ENCODE measurements around the gene CLDN10.

CLDN10 gene

DNA sequence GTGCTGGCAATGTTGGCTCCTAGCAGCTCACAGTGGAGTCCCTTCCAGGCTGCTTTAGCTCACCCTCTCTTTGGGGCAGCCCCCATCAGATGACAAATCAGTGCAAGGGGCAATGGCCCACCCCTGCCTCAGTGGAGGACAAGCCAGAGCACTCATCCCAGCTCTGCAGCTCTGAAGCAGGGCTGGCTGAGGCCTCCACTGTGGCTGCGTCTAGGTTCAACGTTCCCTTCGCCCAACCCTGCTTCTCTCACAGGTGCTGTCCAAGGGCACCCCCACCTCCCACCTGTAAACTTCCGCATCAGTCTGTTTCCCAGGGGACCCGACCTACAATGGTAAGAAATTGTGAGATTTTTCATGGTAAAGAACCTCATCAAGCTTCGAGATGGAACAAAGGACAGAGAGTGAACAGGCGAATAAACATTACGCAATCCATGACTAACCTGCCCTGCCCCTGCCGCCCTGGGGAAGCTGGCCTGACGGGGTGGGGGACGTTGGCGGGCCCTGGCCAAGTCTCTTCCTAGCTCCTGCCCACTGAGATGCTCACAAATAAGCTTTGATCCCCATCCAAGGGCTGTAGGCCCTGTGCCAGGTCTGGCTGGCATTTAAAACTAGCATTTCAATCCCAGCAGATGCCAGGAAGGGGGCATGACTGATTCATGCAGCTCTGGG, 51.5 kb downstream of the CLDN10 start:
- DNase-seq: no peak

DNA sequence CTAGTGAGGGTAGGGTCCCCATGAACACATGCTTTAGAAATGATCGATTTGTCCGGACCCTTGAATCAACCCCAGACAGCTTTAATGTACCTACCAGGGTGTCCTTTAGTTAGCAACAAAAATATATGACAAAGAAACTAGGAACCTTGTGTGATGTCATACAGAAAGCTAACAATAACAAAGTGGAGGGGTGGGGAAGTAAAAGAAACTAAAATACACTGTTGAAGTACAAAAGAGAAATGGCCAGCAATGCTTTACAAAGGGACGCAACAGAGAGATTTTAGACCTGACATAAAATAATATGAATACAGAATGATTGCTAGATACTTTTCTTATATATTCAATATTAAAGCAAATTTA, 52.0 kb downstream of the CLDN10 start:
- no peak for DNase-seq

DNA sequence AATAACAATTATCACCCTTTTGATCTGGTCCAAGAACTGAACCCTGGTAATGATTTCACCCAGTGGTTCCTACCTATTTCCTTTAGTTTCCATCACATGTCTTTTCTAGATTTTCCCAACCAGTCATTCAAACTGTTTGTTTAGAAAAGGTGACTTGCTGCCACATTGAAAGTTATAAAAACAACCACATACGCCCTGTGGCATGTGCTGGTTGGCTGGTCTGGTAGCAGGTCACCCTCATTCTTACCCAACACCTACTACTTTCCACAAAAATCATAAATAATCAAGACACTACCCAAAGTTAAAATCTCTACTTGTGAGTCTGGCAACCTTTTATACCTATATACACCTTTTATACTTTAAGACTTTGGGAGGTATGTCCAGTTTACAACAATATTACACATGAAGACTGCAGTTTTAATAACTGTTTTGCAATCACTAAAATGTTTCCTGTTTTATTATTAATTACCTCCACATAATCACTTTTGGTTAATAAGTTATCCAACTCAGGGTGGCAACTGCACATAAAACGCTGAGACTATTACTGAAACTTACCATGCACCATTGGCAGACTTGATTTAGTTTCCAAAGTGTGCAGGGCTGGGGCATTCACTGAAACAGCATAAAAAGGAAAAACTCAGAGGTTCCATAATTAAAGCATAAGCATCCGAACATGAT, 53.1 kb downstream of the CLDN10 start:
- DNase-seq: no peak

DNA sequence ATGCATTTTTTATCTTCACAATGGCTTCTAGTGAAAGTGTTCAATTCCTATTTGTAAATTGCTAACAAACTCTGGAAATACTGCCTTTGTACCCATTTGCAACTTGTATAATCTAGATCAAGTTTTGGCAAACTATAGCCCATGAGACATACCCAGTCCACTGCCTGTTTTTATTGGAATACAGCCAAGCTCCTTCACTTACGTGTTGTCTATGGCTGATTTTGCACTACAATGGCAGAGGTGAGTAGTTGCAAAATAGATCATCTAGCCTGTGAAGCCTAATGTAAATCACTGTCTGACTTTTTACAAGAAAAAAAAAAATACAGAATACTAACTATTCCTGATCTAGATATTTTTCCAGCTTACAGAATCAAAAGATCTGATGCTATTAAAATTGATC, 54.8 kb downstream of the CLDN10 start:
- no peak for DNase-seq

DNA sequence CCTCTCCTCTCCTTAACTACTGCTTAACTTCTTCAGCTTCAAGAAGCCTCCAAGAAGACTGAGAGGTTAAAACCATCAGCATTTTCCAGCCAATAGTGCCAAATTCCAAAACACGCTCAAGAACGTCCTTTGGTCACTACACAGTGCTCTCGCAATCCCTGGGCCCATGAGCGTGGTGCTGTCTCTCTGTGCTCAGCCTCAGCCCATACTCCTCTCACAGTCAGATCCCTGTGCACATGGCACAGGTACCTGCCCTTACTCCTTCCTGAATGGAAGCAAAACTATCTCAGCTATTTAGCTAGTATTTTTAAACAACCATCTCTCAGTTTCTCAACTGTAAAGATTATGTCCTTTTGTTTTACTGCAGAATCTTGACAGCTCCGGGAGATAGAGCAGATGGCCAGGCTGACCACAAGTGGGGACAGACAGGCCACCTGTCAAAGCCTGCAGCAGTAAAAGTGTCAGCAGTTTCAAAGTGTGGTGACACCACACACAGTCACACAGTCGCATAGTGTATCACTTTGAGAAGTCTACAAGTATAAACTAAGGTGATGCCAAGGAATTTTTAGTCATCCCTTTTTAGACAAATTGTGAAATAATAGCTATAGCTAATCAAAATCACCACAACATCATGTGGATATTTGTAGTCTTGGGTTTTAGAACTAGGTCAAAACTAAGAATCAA, 56.3 kb downstream of the CLDN10 start:
- DNase-seq: no peak

DNA sequence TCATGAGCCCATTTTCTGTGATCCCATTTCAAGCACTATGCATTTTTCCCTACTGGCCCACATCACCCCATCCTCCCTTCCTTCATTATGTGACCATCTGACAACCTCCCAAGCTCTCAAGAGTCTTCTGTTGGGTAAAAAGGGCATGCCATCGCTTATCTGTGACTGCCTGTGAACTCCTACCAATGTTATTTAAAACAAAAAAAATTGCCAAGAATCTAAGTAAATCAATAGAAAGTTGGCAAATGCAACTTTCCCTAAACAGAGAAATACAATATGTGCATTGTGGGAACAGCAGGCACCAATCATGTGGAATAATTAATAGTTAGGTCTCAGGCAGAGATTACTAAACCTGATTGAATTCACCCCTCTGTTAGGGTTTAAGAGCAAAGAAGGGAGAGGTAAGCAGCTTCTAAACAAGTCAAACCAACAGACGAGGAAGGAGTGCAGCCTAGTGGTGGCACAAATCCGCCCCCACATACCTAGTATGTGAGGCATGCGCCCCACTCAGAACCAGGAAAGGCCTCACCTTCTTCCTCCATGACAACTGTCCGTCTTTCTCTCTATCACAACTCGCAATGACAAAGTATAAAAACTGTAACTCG, 62.2 kb downstream of the CLDN10 start:
- no peak for DNase-seq

DNA sequence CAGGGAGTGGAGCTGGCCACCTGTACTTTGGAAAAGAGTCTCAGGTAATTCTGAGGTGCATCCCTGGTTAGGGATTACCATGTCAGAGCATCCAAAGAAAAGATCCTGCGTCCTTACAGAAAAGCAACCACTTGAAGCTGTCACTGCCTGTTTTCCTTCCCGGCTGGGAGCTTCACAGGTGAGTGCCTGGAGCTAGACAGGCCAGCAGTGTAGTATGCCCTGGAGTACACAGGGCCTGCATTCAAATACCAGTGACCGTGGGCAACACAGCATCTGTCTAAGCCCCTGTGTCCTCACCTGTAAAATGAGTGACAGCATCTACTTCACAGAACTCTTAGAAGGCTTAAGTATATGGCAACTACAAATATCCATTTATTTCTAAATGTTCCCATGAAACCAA, 63.0 kb downstream of the CLDN10 start:
- DNase-seq: no peak

DNA sequence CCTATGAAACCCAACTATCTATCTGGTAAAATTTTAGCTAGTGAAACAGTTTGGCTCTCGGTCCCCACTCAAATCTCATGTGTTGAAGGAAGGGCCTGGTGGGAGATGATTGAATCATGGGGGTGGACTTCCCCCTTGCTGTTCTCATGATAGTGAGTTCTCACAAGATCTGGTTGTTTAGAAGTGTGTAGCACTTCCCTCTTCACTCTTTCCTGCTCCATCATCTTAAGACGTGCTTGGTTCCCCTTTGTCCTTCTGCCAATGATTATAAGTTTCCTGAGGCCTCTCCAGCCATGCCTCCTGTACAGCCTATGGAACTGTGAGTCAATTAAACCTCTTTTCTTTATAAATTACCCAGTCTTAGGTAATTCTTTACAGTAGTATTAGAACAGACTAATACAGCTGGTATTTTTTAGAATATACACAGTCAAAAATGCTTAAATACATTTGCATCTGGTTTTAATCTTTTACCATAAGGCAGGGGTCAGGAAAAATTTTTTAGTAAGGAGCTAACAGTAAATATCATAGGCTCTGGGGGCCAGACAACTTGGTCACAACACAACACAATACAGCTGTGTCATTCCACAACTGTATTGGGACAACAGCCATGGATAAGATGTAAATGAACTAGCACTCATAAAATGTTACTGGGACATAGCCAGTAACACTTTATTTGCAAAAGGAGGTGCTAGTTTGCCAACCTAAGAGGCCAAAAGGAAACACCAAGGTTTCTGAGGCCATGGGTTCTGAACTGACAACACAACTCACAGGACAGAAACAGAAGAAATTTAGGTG, 67.7 kb downstream of the CLDN10 start:
- DNase-seq: no peak

DNA sequence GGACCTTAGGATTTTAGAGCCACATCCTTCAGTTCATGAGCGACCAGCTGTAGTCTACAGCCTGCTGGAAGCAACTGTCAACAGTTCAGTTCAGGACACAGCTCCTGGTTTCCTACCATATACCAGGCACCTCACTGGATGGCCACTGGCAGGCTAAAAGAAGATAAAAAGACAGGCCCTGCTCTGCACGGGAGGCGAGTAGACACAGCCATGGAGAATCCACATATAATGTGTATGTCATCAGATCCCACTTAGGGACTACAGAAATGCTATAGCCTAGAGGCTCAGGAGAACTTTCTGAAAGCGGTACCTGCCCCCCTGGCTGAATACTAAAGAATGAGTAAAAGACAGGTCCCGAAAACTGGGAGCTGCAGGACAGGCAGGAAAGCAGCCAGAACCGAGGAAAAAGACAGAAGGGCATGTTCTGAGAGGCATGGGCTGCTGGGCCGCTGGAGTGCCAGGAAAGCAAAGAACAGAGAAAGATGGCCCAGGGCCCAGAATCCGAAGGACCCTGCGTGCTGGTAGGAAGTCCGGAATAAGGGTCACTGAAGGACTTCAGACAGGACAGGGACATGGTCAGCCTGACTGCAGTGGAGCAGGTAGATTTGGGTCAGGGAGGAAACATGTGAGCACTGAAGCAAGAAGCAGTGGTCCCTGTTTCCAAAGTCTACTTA, 68.4 kb downstream of the CLDN10 start:
- no peak for DNase-seq

DNA sequence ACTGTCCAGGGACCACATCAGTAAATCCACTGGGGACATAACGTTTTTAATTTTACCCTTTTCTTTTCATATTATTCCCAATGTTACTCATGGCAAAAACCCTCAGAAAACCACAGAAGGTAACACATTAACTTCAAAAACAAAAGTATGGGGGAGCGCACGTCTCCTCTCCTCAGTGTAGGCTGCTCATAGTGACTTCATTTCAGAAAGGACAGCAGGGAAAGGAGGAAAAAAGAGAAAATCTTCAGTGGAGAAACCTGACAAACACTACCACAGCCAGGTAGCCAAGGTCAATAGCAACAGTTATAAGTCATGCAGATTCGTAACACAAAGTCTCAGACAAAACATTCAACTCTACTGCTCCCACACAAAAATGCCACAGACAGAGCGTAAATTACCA, 70.6 kb downstream of the CLDN10 start:
- DNase-seq: no peak

DNA sequence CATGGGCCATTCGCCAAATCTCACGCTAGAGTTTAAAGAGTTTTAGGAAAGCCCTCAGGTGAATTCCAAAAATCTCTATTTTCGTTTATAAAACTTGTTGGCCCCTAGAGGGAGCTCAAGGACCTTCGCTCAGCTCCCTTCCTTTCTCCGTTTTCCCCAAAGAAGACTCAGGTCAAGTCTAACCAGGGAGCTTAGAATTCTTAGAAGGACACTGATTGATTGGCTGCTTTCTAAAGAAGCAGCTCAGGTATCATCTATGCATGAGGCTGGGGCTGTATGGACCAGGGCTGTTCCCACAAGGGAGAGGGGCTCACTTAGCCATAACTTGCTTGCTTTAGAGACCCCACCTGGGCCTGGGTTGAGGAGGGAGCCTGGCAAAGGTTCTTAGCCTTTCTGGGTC, 71.5 kb downstream of the CLDN10 start:
- DNase-seq: peak; percentile 33

DNA sequence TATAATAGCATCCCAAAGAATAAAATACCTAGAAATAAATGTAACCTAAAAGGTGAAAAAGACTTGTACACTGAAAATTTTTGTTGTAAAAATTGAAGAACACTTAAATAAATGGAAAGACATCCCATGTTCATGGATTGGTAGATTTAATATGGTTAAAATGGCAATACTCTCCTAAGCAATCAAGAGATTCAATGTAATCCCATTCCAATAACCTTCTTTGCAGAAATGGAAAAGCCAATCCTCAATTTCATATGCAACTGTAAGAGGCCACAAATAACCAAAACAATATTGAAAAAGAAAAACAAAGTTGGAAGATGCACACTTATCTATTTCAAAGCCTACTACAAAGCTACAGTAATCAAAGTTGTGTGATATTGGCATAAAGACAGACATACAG, 74.2 kb downstream of the CLDN10 start:
- DNase-seq: no peak

DNA sequence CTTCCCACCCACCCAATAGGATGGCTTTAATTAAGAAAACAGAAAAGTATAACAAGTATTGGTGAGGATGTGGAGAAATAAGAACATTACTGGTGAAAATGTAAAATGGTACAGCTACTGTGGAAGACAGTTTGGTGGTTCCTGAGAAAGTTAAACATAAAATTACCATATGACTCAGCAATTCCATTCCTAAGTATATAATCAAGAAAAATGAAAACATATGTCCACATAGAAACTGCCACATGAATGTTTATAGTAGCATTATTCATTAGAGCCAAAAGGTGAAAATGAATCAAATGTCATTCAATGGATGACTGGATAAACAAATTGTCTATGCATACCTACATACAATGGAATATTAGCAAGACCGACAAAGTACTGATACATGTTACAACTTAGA, 75.1 kb downstream of the CLDN10 start:
- DNase-seq: no peak

DNA sequence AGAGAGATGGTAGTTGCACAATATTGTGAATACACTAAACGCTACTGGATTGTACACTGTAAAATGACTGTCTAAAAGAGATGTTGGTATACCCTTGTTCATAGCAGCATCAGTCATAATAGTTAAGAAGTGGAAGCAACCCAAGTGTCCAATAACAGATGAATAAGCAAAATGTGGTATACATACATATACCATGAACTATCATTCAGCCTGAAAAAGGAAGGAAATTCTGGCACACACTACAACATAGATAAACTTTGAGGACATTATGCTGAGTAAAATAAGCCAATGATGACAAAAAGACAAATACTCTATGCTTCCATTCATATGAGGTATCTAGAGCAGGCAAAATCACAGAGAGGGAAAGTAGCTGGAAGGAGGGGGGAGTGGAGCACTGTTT, 76.0 kb downstream of the CLDN10 start:
- no peak for DNase-seq

DNA sequence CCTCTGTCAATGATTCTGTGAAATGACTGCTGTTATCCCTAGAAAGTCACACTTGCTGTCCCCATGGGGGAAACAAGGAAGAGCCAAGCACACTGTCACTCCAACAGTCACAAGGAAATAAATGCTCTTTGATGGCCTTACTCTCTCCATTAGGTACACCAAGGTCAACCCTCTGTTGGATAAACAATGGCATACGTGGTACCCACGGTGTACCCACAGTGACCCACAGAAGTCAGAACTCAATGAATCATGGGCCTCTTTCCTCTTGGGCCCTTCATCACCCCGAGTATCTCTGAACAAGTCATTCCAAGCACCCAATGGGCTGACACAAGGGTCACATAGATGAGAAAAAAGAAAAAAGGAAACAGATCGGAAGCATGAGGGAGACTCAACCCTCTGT, 76.6 kb downstream of the CLDN10 start:
- no peak for DNase-seq

Data from retina (tissue), 1 donor.